Measurements from ENCODE around the gene CLDN17.

DNA sequence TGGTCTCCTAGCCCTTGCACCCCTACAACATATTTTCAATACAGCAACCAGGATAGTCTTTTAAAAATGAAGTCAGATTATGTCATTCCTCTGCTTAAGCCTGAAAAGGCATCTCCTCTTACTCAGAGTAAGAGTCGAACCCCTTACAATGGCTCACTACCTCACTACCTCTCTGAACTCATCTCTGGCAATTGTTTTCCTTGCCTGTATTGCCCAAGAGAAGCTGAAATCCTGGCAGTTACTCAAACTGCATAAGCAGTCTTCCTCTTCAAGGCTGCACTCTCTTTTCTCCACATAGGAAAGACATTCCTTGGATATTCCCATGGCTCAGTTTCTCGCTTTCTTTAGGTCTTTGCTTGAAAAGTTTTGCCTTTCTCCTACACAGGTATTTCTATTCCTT is 26.6 kb upstream of the CLDN17 start:
- TF ChIP-seq, protein P1, sequence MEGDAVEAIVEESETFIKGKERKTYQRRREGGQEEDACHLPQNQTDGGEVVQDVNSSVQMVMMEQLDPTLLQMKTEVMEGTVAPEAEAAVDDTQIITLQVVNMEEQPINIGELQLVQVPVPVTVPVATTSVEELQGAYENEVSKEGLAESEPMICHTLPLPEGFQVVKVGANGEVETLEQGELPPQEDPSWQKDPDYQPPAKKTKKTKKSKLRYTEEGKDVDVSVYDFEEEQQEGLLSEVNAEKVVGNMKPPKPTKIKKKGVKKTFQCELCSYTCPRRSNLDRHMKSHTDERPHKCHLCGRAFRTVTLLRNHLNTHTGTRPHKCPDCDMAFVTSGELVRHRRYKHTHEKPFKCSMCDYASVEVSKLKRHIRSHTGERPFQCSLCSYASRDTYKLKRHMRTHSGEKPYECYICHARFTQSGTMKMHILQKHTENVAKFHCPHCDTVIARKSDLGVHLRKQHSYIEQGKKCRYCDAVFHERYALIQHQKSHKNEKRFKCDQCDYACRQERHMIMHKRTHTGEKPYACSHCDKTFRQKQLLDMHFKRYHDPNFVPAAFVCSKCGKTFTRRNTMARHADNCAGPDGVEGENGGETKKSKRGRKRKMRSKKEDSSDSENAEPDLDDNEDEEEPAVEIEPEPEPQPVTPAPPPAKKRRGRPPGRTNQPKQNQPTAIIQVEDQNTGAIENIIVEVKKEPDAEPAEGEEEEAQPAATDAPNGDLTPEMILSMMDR (IDR thresholded peaks at IDR 0.05): no peak
- TF ChIP-seq EZH2 (IDR thresholded peaks at IDR 0.05; ENCODE audit: borderline replicate concordance, insufficient read depth, low read depth, low read length, poor library complexity, severe bottlenecking): no peak
